Neuron (in vitro differentiated cells): ENCODE data around the gene REXO5.
"Not testable (repeated sequence)": the region's sequence is repeated elsewhere in the genome, so short reads cannot be mapped to it uniquely, and the experiment has no call there.

Source experiments
- H2AFZ ChIP-seq: one replicate; pipeline ENCODE4 v1.6.1; 2013; ENCODE audit warnings: low read depth, mild to moderate bottlenecking, inconsistent platforms, low read length, moderate library complexity
- H3K27me3 ChIP-seq: one replicate; pipeline ENCODE4 v1.6.1; 2013; ENCODE audit warnings: low read length; ENCODE audit not compliant: insufficient read depth
- H3K36me3 ChIP-seq: one replicate; pipeline ENCODE4 v1.6.1; 2013; ENCODE audit warnings: low read length; ENCODE audit not compliant: insufficient read depth
- H3K4me1 ChIP-seq: one replicate; pipeline ENCODE4 v1.6.1; 2013; ENCODE audit warnings: low read length; ENCODE audit not compliant: insufficient read depth
- H3K4me3 ChIP-seq: 2 replicates; pipeline ENCODE4 v1.5.1; 2013; ENCODE audit warnings: mild to moderate bottlenecking, low read length, moderate library complexity
- H3K9me3 ChIP-seq: one replicate; pipeline ENCODE4 v1.6.1; 2013; ENCODE audit warnings: low read length

Gene REXO5

GRCh38 chr16:20860361-20860760 is 54.0 kb downstream of the REXO5 start:
- Histone ChIP-seq H3K27me3 (no peaks in the 10 kb centered on the region), H3K36me3 (peaks cover 26% of the 10 kb centered on the region), H3K4me1 (no peaks in the 10 kb centered on the region), H3K4me3 (no peak overlapping the region), H2AFZ (no peak overlapping the region), H3K9me3 (no peaks in the 10 kb centered on the region)

- not testable (repeated sequence) for H2AFZ ChIP-seq, H3K4me3 ChIP-seq, H3K4me1 ChIP-seq, H3K9me3 ChIP-seq, H3K27me3 ChIP-seq
- H3K36me3 ChIP-seq: peaks cover 20% of the 10 kb centered on the region
Observed at GRCh38 chr16:20860995-20861394, 54.7 kb downstream of the REXO5 start.

GRCh38 chr16:20862162-20862960 is 56.0 kb downstream of the REXO5 start:
- Histone ChIP-seq H3K4me1 (peaks cover 7% of the 10 kb centered on the region), H2AFZ (no peak overlapping the region), H3K27me3 (no peaks in the 10 kb centered on the region), H3K4me3 (no peak overlapping the region), H3K9me3 (no peaks in the 10 kb centered on the region), H3K36me3 (peaks cover 20% of the 10 kb centered on the region)

GRCh38 chr16:20864376-20864775 is 58.0 kb downstream of the REXO5 start:
- not testable (repeated sequence) for H3K27me3 ChIP-seq, H3K9me3 ChIP-seq, H3K4me1 ChIP-seq, H2AFZ ChIP-seq, H3K4me3 ChIP-seq
- H3K36me3 ChIP-seq: peaks cover 20% of the 10 kb centered on the region

GRCh38 chr16:20865420-20866131 is 59.2 kb downstream of the REXO5 start:
- H3K27me3 ChIP-seq: no peaks in the 10 kb centered on the region
- H2AFZ ChIP-seq: no peak overlapping the region
- H3K36me3 ChIP-seq: peaks cover 9% of the 10 kb centered on the region
- H3K4me3 ChIP-seq: no peak overlapping the region
- no peaks in the 10 kb centered on the region for H3K9me3 ChIP-seq
- peaks cover 7% of the 10 kb centered on the region for H3K4me1 ChIP-seq

GRCh38 chr16:20866145-20866772 is 59.9 kb downstream of the REXO5 start:
- Histone ChIP-seq H3K4me1 (peaks cover 7% of the 10 kb centered on the region), H3K36me3 (peaks cover 9% of the 10 kb centered on the region), H3K27me3 (no peaks in the 10 kb centered on the region), H3K4me3 (no peak overlapping the region), H3K9me3 (no peaks in the 10 kb centered on the region), H2AFZ (no peak overlapping the region)

- peaks cover 7% of the 10 kb centered on the region for H3K4me1 ChIP-seq
Observed at GRCh38 chr16:20866801-20867200, 60.5 kb downstream of the REXO5 start.

GRCh38 chr16:20867585-20867984 is 61.3 kb downstream of the REXO5 start:
- peaks cover 7% of the 10 kb centered on the region for H3K4me1 ChIP-seq
- H3K36me3 ChIP-seq: peaks cover under 1% of the 10 kb centered on the region
- H3K4me3 ChIP-seq: no peak overlapping the region

More at GRCh38 chr16:20866801-20867200, 60.5 kb downstream of the REXO5 start:
- no peaks in the 10 kb centered on the region for H3K27me3 ChIP-seq
- H3K4me3 ChIP-seq: no peak overlapping the region
- H3K36me3 ChIP-seq: peaks cover 8% of the 10 kb centered on the region
- H3K9me3 ChIP-seq: no peaks in the 10 kb centered on the region
- H2AFZ ChIP-seq: no peak overlapping the region

GRCh38 chr16:20868890-20869289 is 62.6 kb downstream of the REXO5 start:
- Histone ChIP-seq H3K4me3 (no peak overlapping the region), H3K9me3 (no peaks in the 10 kb centered on the region), H3K27me3 (no peaks in the 10 kb centered on the region), H3K4me1 (peaks cover 7% of the 10 kb centered on the region), H2AFZ (no peak overlapping the region), H3K36me3 (no peaks in the 10 kb centered on the region)

More at GRCh38 chr16:20867585-20867984, 61.3 kb downstream of the REXO5 start:
- Histone ChIP-seq H3K9me3 (no peaks in the 10 kb centered on the region), H2AFZ (no peak overlapping the region), H3K27me3 (no peaks in the 10 kb centered on the region)

GRCh38 chr16:20870122-20870820 is 63.9 kb downstream of the REXO5 start:
- Histone ChIP-seq H3K4me1 (peaks cover 10% of the 10 kb centered on the region), H3K36me3 (no peaks in the 10 kb centered on the region), H2AFZ (no peak overlapping the region), H3K9me3 (no peaks in the 10 kb centered on the region), H3K4me3 (no peak overlapping the region), H3K27me3 (no peaks in the 10 kb centered on the region)

- peaks cover 4% of the 10 kb centered on the region for H3K4me1 ChIP-seq
- H3K9me3 ChIP-seq: no peaks in the 10 kb centered on the region
- H2AFZ ChIP-seq: no peak overlapping the region
- no peaks in the 10 kb centered on the region for H3K27me3 ChIP-seq
- H3K4me3 ChIP-seq: no peak overlapping the region
- H3K36me3 ChIP-seq: no peaks in the 10 kb centered on the region
Observed at GRCh38 chr16:20871258-20871657, 64.9 kb downstream of the REXO5 start.

- no peaks in the 10 kb centered on the region for H3K36me3 ChIP-seq
- no peak overlapping the region for H2AFZ ChIP-seq
- H3K4me1 ChIP-seq: peaks cover 2% of the 10 kb centered on the region
- no peak overlapping the region for H3K4me3 ChIP-seq
- H3K27me3 ChIP-seq: no peaks in the 10 kb centered on the region
- no peaks in the 10 kb centered on the region for H3K9me3 ChIP-seq
Observed at GRCh38 chr16:20871941-20872815, 65.9 kb downstream of the REXO5 start.
